ENCODE data around the gene ZBTB22. TPM values are rescaled to one million over a fixed set of nuclear protein-coding genes. Genes with fewer than 3 reads are reported as not detected.
"Not testable (repeated sequence)": the region's sequence is repeated elsewhere in the genome, so short reads cannot be mapped to it uniquely, and the experiment has no call there.

The ZBTB22 gene
- total and polyA plus RNA-seq, 12 donors, result 13.0 to 40.3 (median 20.3) TPM

DNA sequence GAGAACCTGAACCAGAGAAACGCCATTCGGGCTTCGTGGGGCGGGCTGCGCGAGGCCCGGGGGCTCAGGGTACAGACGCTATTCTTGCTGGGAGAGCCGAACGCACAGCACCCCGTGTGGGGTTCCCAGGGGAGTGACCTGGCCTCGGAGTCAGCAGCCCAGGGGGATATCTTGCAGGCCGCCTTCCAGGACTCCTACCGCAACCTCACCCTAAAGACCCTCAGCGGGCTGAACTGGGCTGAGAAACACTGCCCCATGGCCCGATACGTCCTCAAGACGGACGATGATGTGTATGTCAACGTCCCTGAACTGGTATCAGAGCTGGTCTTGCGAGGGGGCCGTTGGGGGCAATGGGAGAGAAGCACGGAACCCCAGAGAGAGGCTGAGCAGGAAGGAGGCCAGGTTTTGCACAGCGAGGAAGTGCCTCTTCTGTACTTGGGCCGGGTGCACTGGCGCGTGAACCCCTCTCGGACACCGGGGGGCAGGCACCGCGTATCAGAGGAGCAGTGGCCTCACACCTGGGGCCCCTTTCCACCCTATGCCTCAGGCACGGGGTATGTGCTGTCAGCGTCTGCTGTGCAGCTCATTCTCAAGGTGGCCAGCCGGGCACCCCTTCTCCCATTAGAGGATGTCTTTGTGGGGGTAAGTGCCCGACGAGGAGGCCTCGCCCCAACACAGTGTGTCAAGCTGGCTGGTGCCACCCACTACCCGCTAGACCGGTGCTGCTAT, 39.7 kb downstream of the ZBTB22 start:
- Histone ChIP-seq H3K4me1 (replicated peaks in 1 of 2) (peaks cover 17 to 46% of the 10 kb centered on the region in 2 donors), H3K27me3 (no peaks in the 10 kb centered on the region), H3K27ac (peak overlapping the region; percentile 65 to 99 (median 78)), H3K4me3 (peak overlapping the region in 3 of 4 donors; percentile 42 to 93 (median 68)), H3K9me3 (replicated peaks in 1 of 3) (no peaks in the 10 kb centered on the region), H3K36me3 (replicated peaks in 1 of 2) (peaks cover 0 to 63% of the 10 kb centered on the region in 2 donors)
- intact Hi-C loops (cut with DNase I), result no loop called here
- WGBS, 4 donors, result 48 to 58% (median 54%) methylated on average over 10 to 39 of the region's 39 CpGs
- TF ChIP-seq, protein P1, sequence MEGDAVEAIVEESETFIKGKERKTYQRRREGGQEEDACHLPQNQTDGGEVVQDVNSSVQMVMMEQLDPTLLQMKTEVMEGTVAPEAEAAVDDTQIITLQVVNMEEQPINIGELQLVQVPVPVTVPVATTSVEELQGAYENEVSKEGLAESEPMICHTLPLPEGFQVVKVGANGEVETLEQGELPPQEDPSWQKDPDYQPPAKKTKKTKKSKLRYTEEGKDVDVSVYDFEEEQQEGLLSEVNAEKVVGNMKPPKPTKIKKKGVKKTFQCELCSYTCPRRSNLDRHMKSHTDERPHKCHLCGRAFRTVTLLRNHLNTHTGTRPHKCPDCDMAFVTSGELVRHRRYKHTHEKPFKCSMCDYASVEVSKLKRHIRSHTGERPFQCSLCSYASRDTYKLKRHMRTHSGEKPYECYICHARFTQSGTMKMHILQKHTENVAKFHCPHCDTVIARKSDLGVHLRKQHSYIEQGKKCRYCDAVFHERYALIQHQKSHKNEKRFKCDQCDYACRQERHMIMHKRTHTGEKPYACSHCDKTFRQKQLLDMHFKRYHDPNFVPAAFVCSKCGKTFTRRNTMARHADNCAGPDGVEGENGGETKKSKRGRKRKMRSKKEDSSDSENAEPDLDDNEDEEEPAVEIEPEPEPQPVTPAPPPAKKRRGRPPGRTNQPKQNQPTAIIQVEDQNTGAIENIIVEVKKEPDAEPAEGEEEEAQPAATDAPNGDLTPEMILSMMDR (IDR thresholded peaks at IDR 0.05), result no peak
- TF ChIP-seq POLR2A (IDR thresholded peaks at IDR 0.05), result no peak
- no peak for DNase-seq

GRCh38 chr6:33276864-33277662, 40.5 kb downstream of the ZBTB22 start, which contains the start of gene B3GALT4:
B3GALT4 (plus strand) TSS chr6:33277123; CDS start chr6:33277420, 297 bp downstream.
- Histone ChIP-seq H3K36me3 (replicated peaks in 1 of 2) (peaks cover 0 to 55% of the 10 kb centered on the region in 2 donors), H3K27ac (peak within 1 kb of the TSS; percentile 65 to 99 (median 78))

GRCh38 chr6:33276581-33276863, 41.0 kb downstream of the ZBTB22 start:
- DNase-seq, result no peak
- Histone ChIP-seq H3K27me3 (no peaks in the 10 kb centered on the region), H3K9me3 (replicated peaks in 1 of 3) (no peaks in the 10 kb centered on the region), H3K4me1 (replicated peaks in 1 of 2) (peaks cover 22 to 52% of the 10 kb centered on the region in 2 donors), H3K27ac (peak overlapping the region; percentile 27 to 99 (median 78)), H3K4me3 (peak overlapping the region in 2 of 4 donors; percentile 68 to 93), H3K36me3 (replicated peaks in 1 of 2) (peaks cover 0 to 52% of the 10 kb centered on the region in 2 donors)
- intact Hi-C loops (cut with DNase I), result no loop called here
- TF ChIP-seq, protein P1 (IDR thresholded peaks at IDR 0.05), result no peak
- TF ChIP-seq POLR2A (IDR thresholded peaks at IDR 0.05), result no peak

More at GRCh38 chr6:33276864-33277662, 40.5 kb downstream of the ZBTB22 start, which contains the start of gene B3GALT4:
- TF ChIP-seq POLR2A (IDR thresholded peaks at IDR 0.05), result peak; percentile 32 to 63
- TF ChIP-seq, protein P1 (IDR thresholded peaks at IDR 0.05), result peak in 5 of 6 experiments; percentile 34 to 61 (median 51)
- peak within 1 kb of the TSS in 3 of 4 donors; percentile 42 to 93 (median 68) for H3K4me3 ChIP-seq
- no peaks in the 10 kb centered on the region for H3K27me3 ChIP-seq
- H3K4me1 ChIP-seq (replicated peaks in 1 of 2), result peaks cover 22 to 52% of the 10 kb centered on the region in 2 donors
- WGBS, 4 donors, result 1% methylated on average over 31 to 80 of the region's 80 CpGs
- DNase-seq, result peak; percentile 64 to 84 (median 70)
- intact Hi-C loops (cut with DNase I), result no loop called here
- H3K9me3 ChIP-seq (replicated peaks in 1 of 3), result no peaks in the 10 kb centered on the region

DNA sequence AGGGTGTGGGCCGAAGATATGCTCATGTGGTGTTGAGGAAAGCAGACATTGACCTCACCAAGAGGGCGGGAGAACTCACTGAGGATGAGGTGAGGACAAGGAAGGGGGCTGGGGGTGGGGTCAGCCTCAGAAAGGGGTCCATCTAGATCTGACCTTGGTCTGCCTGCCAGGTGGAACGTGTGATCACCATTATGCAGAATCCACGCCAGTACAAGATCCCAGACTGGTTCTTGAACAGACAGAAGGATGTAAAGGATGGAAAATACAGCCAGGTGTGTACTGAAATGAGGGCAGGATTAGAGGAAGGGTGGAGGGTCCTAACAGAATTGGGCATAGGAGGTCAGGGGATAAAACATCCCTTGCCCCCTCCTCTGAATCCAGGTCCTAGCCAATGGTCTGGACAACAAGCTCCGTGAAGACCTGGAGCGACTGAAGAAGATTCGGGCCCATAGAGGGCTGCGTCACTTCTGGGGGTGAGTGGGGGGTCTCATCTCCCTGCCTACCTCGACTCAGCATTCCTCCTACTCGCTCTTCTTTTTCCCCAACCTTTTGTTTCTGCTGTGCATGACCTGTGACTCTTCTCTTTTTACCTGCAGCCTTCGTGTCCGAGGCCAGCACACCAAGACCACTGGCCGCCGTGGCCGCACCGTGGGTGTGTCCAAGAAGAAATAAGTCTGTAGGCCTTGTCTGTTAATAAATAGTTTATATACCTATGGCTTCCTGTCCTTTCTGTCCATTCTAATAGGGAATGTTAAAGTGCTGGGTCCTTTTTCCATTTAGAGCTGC, 41.6 kb downstream of the ZBTB22 start:
- H3K27me3 ChIP-seq; H3K9me3 ChIP-seq (replicated peaks in 1 of 3); DNase-seq; intact Hi-C loops (cut with DNase I): not testable (repeated sequence)
- H3K36me3 ChIP-seq (replicated peaks in 1 of 2), result peaks cover 0 to 52% of the 10 kb centered on the region in 2 donors
- H3K27ac ChIP-seq, result peak overlapping the region in 4 of 5 donors; percentile 27 to 99 (median 84)
- H3K4me1 ChIP-seq (replicated peaks in 1 of 2), result peaks cover 22 to 52% of the 10 kb centered on the region in 2 donors
- WGBS, 4 donors, result 77 to 81% (median 79%) methylated on average over 16 of the region's 16 CpGs
- H3K4me3 ChIP-seq, result peak overlapping the region in 1 of 4 donors; percentile 93
